Heart left ventricle (tissue), 16 donors: ENCODE data around the gene KIF26B. TPM values are rescaled to one million over a fixed set of nuclear protein-coding genes. Genes with fewer than 3 reads are reported as not detected.

ENCODE experiments used
- ATAC-seq, 4 donors: fragments of 200-7000 bp; cut with Tn5 transposase; one replicate each; pipeline ENCODE4 v1.9.1; 2020 to 2022; ENCODE audit warnings: moderate library complexity in 4 of 4, mild to moderate bottlenecking in 3 of 4, moderate number of reproducible peaks in 1 of 4
- DNase-seq, 5 donors: peaks; one replicate each; pipeline ENCODE4 v3.0.0-alpha.2; 2020
- H3K27ac ChIP-seq, 12 donors: fragments of 200-600 bp; sonication (generic) in 4 of 12; one replicate each; pipeline versions ENCODE4 v1.5.0 to v1.8.0; 2016 to 2022; ENCODE audit warnings: mild to moderate bottlenecking in 2 of 12
- H3K27me3 ChIP-seq, 9 donors: fragments of 200-600 bp; sonication (generic) in 2 of 9; one replicate each; pipeline versions ENCODE4 v1.5.1 to v1.8.0; 2016 to 2022; ENCODE audit warnings: mild to moderate bottlenecking in 3 of 9
- H3K36me3 ChIP-seq, 9 donors: fragments of 200-600 bp; sonication (generic) in 2 of 9; one replicate each; pipeline versions ENCODE4 v1.5.0 to v1.8.0; 2018 to 2022; ENCODE audit warnings: mild to moderate bottlenecking in 2 of 9
- H3K4me1 ChIP-seq, 12 donors: fragments of 200-600 bp; sonication (generic) in 4 of 12; one replicate each; pipeline versions ENCODE4 v1.5.0 to v1.8.0; 2016 to 2022; ENCODE audit warnings: mild to moderate bottlenecking in 3 of 12
- H3K4me3 ChIP-seq, 12 donors: fragments of 200-600 bp; sonication (generic) in 4 of 12; one replicate each; pipeline versions ENCODE4 v1.5.0 to v1.8.0; 2017 to 2022; ENCODE audit warnings: mild to moderate bottlenecking in 9 of 12, moderate library complexity in 4 of 12
- H3K9me3 ChIP-seq, 12 donors: fragments of 200-600 bp; sonication (generic) in 4 of 12; one replicate each; pipeline versions ENCODE4 v1.5.0 to v1.8.0; 2016 to 2022; ENCODE audit warnings: mild to moderate bottlenecking in 1 of 12
- POLR2A ChIP-seq, 2 donors: fragments of 450-650 bp; IDR thresholded peaks; one replicate each; pipeline ENCODE4 v1.6.1; 2017; ENCODE audit warnings: antibody characterized with exemption in 2 of 2, mild to moderate bottlenecking in 2 of 2, moderate library complexity in 2 of 2
- WGBS, 4 donors: extraction: QIAGEN DNeasy Blood & Tissue Kit in 2 of 4; methylation state at CpG; one replicate each; pipeline versions ENCODE4 v1.1.5 to v1.1.7; 2013 to 2018; 5-methylcytosine and 5-hydroxymethylcytosine counted together
- intact Hi-C, 10 donors: fragments of 100-400 bp; cut with DNase I; formaldehyde crosslinking; loops; one replicate each; pipeline versions ENCODE4 v1.11.1 to v1.14.2; 2022
- polyA plus RNA-seq, 2 donors: library from polyadenylated mRNA; stranded (reverse); fragments of 200-250 nt; gene quantifications; one replicate each; pipeline ENCODE4 v1.2.3, GENCODE V29; 2013
- total RNA-seq, 9 donors: library from RNA; depleted of rRNA in 2 of 9; stranded (reverse); fragments of >200 nt in 2 of 9; fragmentation: NEBNext Ultra II Directional in 3 of 9; extraction: Animal tissue kit (Norgen Biotek cat#: 25700) in 3 of 9; gene quantifications; one replicate each; pipeline versions ENCODE4 v1.1.0 to v1.2.4, GENCODE V29; 2016 to 2023
- TF ChIP-seq, protein P1 (sequence below), 12 donors: fragments of 200-600 bp; sonication (generic) in 4 of 12; IDR thresholded peaks; one replicate each; pipeline versions ENCODE4 v1.5.0 to v1.8.0; 2018 to 2022; ENCODE audit warnings: antibody characterized with exemption in 12 of 12, mild to moderate bottlenecking in 5 of 12
- donor health status: ischemic (EF 13 %, LVEDD 7.1; RV severe dilation, severe dysfunction).
- donor health status: healthy with polysubstance abuse.
- donor health status: DM: no; HTN: yes; CAD: no.
- donor health status: DM: no; HTN: no; CAD: no.
- donor health status: ischemic (EF 25% LVEDD 6.9; RV normal size, moderate dysfunction).
- donor health status: ischemic (EF 25% LVEDD 5.7; RV mildly dilated, moderate dysfunction).
- donor health status: healthy.
- donor health status: DM: yes; HTN: yes; CAD: no.
- donor health status: ischemic (EF 35%, LVEDD 5.7; RV mildly dilated, moderate dysfunction).
- donor health status: nonischemic (EF 11% LVEDD 7.7; RV severe dilation, severe dysfunction).
- donor health status: DM: yes; HTN: yes; CAD: no.
- donor health status: PGD.
- donor health status: ischemic (EF 29% LVEDD 5.4; RV normal size, mild dysfunction).
- donor health status: nonischemic (EF 23%, LVEDD 6.1; RV moderate dilation, normal function).

KIF26B gene
- total and polyA plus RNA-seq, 11 donors: 1.2 to 7.0 (median 2.3) TPM

DNA sequence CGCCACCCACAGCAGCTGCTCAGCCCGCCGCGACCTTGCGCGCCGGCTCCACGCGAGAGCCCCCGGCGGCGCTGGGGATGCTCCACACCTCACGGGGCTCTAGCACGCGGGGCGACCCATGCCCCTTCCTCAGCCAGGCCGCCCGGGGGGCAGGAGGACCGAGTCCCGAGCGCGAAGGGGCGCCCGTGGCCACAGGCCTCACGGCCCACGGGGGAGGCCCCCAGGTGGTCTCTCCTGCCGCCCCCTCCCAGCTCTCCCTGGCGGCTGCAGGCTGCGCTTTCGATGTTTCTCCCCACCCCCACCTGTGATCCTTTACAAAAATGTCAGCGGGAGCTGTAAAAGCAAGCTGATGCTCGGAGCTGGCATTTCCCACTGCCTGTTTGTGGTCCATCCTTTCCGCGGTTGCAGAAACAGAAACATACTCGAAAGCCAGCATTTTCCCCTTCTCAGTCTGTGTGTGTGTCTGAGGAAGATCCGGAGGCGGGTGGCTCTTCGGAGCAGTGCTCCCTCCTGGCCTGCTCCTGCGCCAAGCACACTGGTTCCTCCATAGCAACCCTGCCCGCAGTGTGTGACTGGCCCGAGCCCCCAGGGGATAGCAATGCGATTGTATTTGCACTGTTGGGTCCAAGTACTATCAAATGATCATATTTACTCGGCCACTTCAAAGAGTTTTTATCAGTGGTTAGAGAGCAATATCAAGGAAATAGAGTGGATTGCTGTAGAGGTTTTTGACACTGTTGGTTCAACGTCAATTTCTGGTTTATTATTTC lies 2.1 kb downstream of the KIF26B start:
- H3K27me3 ChIP-seq: peaks cover 0 to 80% (median 25%) of the 10 kb centered on the region in 9 donors
- ATAC-seq (no peak), DNase-seq (no peak)
- peaks cover 3 to 43% (median 34%) of the 10 kb centered on the region in 12 donors for H3K4me1 ChIP-seq
- peak overlapping the region; percentile 49 to 72 (median 61) for H3K4me3 ChIP-seq
- TF ChIP-seq, protein P1, sequence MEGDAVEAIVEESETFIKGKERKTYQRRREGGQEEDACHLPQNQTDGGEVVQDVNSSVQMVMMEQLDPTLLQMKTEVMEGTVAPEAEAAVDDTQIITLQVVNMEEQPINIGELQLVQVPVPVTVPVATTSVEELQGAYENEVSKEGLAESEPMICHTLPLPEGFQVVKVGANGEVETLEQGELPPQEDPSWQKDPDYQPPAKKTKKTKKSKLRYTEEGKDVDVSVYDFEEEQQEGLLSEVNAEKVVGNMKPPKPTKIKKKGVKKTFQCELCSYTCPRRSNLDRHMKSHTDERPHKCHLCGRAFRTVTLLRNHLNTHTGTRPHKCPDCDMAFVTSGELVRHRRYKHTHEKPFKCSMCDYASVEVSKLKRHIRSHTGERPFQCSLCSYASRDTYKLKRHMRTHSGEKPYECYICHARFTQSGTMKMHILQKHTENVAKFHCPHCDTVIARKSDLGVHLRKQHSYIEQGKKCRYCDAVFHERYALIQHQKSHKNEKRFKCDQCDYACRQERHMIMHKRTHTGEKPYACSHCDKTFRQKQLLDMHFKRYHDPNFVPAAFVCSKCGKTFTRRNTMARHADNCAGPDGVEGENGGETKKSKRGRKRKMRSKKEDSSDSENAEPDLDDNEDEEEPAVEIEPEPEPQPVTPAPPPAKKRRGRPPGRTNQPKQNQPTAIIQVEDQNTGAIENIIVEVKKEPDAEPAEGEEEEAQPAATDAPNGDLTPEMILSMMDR (IDR thresholded peaks at IDR 0.05): peak in 1 of 12 donors; percentile 13
- TF ChIP-seq POLR2A (IDR thresholded peaks at IDR 0.05): no peak
- intact Hi-C loops: loop anchor here (1.0 to 10.0 kb wide), 16 partner anchors 220 to 1538 kb away; no protein-coding TSS in a partner anchor
- 4 to 14% (median 10%) methylated on average over 13 to 44 of the region's 44 CpGs for WGBS, 4 donors
- no peaks in the 10 kb centered on the region for H3K36me3 ChIP-seq
- H3K9me3 ChIP-seq: peaks cover 0 to 5% (median 0%) of the 10 kb centered on the region in 12 donors
- H3K27ac ChIP-seq: peak overlapping the region in 2 of 12 donors; percentile 22 to 23

DNA sequence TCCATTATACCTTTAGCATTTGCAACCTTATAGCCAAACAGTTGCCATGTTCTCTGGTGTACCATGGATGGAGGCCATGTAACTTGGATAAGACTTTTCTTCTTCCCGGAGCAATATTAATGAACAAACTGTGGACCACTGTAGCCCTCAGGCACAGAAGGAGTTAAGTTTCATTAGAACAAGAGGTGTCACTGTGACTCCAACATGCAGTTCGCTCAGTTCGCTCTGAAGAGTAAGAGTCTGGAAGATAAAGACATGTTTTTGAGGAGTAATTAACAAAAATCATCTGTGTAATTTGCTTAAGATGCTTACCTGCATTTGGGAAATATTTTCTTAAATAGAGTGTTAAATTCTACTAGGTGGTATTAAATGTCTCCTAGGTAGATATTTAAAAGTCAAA lies 4.1 kb downstream of the KIF26B start:
- DNase-seq (no peak), ATAC-seq (no peak)
- Histone ChIP-seq H3K27ac (no peak overlapping the region), H3K9me3 (peaks cover 0 to 5% (median 0%) of the 10 kb centered on the region in 12 donors), H3K4me3 (no peak overlapping the region), H3K4me1 (peaks cover 1 to 34% (median 25%) of the 10 kb centered on the region in 12 donors), H3K27me3 (peaks cover 0 to 62% (median 22%) of the 10 kb centered on the region in 9 donors), H3K36me3 (no peaks in the 10 kb centered on the region)
- no peak for TF ChIP-seq POLR2A (IDR thresholded peaks at IDR 0.05)
- TF ChIP-seq, protein P1 (IDR thresholded peaks at IDR 0.05): no peak
- 81 to 93% (median 87%) methylated on average over 3 of the region's 3 CpGs for WGBS, 4 donors
- intact Hi-C loops: loop anchor here (5.0 to 10.0 kb wide), 13 partner anchors 218 to 1536 kb away; no protein-coding TSS in a partner anchor

DNA sequence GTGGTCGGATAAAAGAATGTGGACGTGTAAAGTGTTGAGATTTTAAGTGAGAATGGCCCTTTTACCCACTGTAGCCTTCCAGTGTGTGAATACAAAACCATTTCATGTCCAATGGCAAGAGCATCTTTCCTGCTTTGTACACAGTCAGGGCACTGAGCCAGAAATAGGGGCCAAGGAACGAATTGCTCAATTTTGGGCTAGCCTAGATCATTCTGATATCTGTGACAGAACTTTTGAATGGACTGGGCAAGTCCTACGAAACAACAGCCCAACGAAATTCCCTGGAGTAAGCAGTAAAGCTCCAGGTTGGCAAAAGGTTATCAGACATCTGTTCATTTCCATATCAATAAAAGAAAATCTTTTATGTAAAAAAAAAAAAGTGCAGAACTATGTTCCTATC lies 5.5 kb downstream of the KIF26B start:
- Histone ChIP-seq H3K36me3 (no peaks in the 10 kb centered on the region), H3K4me3 (no peak overlapping the region), H3K27me3 (peaks cover 0 to 50% (median 18%) of the 10 kb centered on the region in 9 donors), H3K4me1 (peaks cover 0 to 20% (median 16%) of the 10 kb centered on the region in 12 donors), H3K27ac (no peak overlapping the region), H3K9me3 (peaks cover 0 to 5% (median 0%) of the 10 kb centered on the region in 12 donors)
- no peak for TF ChIP-seq POLR2A (IDR thresholded peaks at IDR 0.05)
- TF ChIP-seq, protein P1 (IDR thresholded peaks at IDR 0.05): no peak
- no peak for ATAC-seq
- WGBS, 4 donors: 38 to 57% (median 52%) methylated on average over 5 of the region's 5 CpGs
- DNase-seq: no peak
- intact Hi-C loops: loop anchor here in 1 of 10 donors (5.0 kb wide), 1 partner anchor 217 kb away; no protein-coding TSS in a partner anchor

DNA sequence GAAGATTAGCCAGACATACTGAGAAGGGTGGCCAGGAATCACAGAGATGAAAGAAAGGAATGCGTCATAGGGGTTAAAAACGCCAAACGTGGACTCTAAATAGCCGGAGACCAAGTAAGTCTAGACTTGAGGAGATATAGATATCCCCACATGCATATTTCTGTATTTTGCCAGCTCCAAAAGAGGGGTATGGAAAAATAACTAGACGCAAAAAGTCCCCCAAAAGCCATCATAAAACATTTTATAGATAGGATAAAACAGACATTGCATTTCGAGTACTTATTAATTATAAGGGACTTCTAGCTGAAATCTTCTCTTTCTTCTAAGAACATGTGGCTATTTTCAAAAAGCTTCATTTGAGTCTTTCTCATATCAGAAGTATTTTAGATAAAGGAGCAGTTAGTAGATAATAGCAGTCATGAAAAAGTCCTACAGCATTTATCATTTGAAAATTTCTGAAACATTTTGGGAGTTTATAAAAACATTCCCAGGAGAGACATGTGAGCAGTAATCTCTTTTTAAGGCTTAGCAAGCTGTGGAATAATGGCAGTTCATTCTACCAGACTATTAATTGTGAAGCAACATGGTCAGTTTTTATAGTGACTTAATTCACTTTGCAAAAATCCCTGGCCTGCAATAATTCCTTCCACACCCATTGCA lies 6.1 kb downstream of the KIF26B start:
- Histone ChIP-seq H3K27me3 (peaks cover 0 to 50% (median 12%) of the 10 kb centered on the region in 9 donors), H3K4me3 (no peak overlapping the region), H3K27ac (no peak overlapping the region), H3K36me3 (no peaks in the 10 kb centered on the region), H3K4me1 (peaks cover 0 to 15% (median 11%) of the 10 kb centered on the region in 12 donors), H3K9me3 (peaks cover 0 to 5% (median 0%) of the 10 kb centered on the region in 12 donors)
- TF ChIP-seq, protein P1 (IDR thresholded peaks at IDR 0.05): no peak
- no peak for TF ChIP-seq POLR2A (IDR thresholded peaks at IDR 0.05)
- intact Hi-C loops: loop anchor here in 1 of 10 donors (5.0 kb wide), 1 partner anchor 216 kb away; no protein-coding TSS in a partner anchor
- ATAC-seq: no peak
- no peak for DNase-seq
- 42 to 55% (median 51%) methylated on average over 6 of the region's 6 CpGs for WGBS, 4 donors
